ENCODE data around the gene TRAPPC8.
"Not testable (repeated sequence)": the region's sequence is repeated elsewhere in the genome, so short reads cannot be mapped to it uniquely, and the experiment has no call there.

The TRAPPC8 gene

DNA sequence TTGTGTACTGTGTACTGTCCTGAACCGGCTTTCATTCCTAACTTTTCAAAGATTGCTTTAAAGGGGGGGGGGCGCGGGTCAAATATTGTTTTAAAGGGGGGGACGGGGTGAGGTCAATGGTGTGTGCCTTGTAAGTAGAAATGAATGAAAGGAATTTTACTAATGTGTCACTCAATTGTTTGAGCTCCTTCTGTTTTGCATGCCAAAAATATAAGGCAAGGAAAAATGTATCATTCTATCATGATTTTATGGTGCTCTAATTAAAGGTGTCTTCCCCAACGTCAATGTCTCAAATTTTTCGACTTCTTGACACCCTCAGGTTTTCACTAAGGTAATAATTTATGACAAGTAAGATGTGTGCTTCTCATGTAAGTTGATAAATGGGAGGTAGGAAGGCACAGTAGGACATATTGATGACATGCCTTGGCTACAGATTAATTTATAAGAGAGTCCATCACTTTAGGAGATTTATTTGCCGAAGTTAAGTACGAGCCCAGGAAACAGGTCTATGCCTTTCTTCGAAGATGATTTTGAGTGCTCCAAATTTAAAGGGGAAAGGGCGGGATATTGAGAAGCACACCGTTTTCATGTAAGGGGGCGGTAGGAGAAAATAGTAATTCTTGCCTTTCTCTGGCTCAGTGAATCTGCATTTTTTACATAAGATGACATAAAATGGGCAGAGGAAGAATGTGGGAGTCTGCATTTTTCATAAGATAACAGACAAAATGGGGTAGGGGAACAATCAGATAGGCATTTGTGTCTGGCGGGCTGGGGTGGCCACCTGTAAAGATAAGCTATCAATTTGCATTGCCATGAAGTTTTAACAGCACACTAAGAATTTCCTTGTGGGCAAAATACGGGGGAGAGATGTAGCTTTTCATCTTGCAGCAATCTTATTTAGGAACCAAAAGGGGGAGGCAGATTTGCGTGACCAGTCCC lies 1.2 kb upstream of the TRAPPC8 start:
- no peak for DNase-seq

DNA sequence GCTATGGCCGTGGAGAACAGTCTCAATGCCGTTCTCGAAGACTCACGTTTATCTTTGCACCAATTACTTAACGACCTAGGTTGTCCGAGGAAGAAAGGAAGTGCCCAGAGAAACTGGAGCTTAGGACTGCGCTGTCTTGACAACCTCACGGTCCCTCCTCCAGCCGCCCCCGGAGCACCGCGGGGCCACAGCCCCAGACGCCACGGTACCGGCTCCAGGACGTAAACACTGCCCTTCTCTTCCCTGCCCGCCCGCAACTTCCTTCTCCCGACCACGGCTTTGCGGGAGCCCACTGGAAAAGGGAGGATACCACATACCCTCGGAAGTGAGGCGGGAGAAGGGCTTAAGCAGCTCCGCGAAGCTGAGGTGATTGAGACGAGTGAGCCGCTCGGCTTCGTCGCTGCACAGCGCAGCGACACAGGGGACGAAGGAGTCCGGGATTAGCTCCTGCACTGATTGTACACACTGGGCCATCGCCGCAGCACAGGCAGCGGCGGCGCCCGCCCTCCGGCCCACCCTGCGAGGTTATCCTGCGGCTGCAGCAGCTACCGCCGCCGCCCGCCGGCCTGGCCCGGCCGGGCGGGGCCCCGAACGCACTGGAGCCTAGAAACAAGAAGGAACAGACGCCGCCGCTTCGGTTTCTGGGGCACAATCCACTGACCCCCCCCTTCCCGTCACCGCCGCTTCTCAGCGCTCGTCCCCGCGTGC lies 483 bp downstream of the TRAPPC8 start:
- no peak for DNase-seq

DNA sequence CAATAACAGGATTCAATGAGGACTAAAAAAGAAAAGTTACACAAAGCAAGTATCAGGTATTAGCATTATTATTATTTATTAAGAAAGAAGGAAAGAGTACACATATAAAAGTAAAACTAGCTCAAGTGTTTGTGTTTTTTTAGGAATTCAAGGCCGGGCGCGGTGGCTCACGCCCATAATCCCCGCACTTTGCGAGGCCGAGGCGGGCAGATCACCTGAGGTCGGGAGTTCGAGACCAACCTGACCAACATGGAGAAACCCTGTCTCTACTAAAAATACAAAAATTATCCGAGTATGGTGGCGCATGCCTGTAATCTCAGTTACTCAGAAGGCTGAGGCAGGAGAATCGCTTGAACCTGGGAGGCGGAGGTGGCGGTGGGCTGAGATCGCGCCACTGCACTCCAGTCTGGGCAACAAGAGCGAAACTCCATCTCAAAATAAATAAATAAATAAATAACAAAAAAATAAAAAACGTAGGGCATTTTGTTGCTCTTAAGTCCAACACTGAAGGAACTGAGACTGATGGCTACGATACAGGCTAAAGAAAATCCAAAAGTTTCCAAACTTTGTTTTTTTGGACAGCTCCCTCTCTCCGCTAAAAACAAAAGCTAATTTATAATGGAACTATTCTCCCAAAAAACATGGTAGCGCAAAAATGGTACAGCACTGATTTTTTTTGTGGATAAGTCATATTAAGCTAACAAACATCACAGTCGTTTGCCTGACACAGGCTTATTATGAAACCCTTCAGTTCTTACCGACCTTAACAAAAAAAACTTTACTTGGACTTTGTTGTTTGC lies 1.7 kb downstream of the TRAPPC8 start:
- no peak for DNase-seq

GRCh38 chr18:31934773-31935172 lies 8.2 kb downstream of the TRAPPC8 start:
- not testable (repeated sequence) for DNase-seq

DNA sequence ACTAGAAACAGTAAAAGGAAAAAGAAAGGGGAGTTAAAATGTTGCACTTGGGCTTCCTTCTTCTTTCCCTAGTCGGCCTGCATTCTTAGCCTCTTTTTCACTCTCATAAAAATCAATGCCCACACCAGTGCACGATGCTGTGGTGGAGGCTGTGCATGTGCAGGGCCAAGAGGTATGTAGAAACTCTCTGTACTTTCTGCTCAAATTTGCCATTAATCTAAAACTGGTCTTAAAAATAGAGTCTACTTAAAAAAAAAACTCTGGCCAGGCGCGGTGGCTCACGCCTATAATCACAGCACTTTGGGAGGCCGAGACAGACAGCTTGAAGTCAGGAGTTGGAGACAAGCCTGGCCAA lies 11.1 kb downstream of the TRAPPC8 start:
- DNase-seq = no peak

DNA sequence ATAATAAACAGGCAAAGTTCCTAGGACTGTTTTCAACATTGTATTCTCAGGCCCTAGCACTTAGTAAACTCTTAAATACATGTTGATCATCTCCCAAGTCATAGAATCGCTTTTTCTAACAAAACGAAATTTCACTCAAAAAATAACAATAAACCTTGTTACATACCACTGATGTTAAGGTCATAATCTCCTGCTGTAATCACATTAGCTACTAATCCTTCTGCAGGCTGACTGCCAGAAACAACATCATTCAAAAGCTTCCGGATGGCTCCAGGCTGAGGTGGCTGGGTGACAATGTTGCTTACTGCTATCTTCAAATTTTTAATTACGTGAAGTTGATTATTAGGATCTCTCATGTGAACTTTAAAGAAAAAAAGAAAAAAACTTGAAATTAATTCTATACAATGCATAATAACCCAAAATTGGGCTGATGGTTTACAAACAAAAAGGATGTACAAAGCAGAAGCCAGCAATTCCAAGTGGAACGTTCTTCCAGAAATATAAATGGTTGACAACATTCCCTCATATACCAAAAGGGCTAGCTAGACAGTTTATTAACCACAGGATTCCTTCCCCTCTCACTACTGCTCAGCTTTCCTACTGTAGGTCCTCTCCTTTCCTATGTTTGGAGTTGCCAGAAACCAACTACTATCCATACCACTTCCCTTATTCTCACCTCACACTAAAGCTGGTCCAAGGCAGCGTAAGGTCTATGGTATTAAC lies 11.6 kb downstream of the TRAPPC8 start:
- no peak for DNase-seq

DNA sequence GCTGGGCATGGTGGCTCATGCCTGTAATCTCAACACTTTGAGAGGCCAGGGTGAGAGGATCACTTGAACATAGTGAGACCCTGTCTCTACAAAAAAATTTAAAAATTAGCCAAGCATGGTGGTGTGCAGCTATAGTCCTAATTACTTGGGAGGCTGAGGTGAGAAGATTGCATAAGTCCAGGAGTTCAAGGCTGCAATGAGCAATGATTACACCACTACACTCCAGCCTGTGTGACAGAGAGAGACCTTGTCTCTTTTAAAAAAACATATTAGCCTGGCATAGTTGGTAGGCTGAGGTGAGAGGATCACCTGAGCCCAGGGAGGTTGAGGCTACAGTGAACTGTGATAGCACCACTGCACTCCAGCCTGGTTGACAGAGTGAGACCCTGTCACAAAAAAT lies 13.7 kb downstream of the TRAPPC8 start:
- DNase-seq = no peak

DNA sequence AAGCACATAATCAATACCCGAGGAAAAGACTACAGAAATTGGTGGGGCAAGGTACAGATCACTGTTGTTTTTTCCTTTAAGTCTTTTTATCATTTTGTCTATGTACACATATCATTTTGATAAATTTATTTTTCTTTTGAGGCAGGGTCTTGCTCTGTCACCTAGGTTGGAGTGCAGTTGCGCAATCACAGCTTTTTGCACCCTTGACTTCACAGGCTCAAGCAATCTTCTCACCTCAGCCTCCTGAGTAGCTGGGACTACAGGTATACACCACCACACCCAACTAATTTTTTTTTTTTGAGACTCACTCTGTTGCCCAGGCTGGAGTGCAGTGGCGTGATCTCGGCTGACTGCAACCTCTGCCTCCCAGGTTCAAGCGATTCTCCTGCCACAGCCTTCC lies 15.9 kb downstream of the TRAPPC8 start:
- not testable (repeated sequence) for DNase-seq

- no peak for DNase-seq
Measured at GRCh38 chr18:31920277-31920676, 22.7 kb downstream of the TRAPPC8 start.

DNA sequence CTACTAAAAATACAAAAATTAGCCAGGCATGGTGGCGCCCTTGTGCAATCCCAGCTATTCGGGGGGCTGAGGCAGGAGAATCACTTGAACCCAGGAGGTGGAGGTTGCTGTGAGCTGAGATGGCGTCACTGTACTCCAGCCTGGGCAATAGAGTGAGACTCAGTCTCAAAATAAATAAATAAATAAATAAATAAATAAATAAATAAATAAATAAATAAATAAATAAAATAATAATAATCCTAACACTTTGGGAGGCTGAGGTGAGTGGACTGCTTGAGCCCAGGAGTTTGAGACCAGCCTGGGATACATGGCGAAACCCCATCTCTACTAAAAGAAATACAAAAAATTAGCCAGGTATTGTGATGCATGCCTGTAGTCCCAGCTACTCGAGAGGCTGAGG lies 23.6 kb downstream of the TRAPPC8 start:
- not testable (repeated sequence) for DNase-seq

- DNase-seq = no peak
Measured at GRCh38 chr18:31918733-31919132, 24.2 kb downstream of the TRAPPC8 start.

GRCh38 chr18:31901063-31901462 lies 41.9 kb downstream of the TRAPPC8 start:
- no peak for DNase-seq

DNA sequence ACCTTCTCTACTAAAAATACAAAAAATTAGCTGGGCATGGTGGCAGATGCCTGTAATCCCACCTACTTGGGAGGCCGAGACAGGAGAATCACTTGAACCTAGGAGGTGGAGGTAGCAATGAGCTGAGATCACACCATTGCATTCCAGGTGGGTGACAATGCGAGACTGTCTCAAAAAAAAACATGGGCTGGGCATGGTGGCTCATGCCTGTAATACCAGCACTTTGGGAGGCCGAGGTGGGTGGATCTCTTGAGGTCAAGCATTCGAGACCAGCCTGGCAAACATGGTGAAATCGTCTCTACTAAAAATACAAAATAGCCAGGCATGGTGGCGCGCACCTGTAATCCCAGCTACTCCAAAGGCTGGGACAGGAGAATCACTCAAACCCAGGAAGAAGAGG lies 43.2 kb downstream of the TRAPPC8 start:
- not testable (repeated sequence) for DNase-seq

DNA sequence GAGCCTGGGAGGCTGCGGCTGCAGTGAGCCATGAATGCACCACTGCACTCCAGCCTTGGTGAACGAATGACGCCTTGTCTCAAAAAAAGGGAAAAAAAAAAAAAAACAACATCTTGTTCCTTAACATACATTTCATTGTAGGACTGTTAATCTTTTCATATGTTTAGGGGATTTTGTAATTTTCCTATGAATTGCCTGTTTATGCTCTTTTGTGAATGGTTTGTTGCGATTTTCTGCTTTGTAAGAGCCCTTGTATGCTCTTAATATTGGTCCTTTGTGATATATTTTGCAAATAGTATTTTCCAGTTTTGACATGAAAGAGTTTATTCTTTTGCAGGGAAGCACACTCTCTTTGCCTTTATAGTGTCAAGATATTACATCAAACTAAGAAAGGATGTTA lies 50.0 kb downstream of the TRAPPC8 start:
- DNase-seq = no peak

- no peak for DNase-seq
Measured at GRCh38 chr18:31891566-31891965, 51.4 kb downstream of the TRAPPC8 start.

DNA sequence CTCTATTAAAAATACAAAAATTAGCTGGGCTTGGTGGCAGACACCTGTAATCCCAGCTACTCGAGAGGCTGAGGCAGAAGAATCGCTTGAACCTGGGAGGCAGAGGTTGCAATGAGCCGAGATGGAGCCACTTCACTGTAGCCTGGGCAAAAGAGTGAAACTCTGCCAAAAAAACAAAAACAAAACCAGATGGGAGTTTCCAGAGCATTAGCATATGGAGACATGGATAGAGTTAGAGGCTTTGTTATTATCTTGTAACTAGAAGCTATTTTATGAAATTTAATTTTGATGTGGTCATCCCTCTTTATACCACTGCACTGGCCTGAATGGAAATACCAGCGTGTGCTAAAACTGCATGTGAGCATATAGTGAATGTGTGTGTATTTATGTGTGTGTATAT lies 58.9 kb downstream of the TRAPPC8 start:
- DNase-seq = no peak

DNA sequence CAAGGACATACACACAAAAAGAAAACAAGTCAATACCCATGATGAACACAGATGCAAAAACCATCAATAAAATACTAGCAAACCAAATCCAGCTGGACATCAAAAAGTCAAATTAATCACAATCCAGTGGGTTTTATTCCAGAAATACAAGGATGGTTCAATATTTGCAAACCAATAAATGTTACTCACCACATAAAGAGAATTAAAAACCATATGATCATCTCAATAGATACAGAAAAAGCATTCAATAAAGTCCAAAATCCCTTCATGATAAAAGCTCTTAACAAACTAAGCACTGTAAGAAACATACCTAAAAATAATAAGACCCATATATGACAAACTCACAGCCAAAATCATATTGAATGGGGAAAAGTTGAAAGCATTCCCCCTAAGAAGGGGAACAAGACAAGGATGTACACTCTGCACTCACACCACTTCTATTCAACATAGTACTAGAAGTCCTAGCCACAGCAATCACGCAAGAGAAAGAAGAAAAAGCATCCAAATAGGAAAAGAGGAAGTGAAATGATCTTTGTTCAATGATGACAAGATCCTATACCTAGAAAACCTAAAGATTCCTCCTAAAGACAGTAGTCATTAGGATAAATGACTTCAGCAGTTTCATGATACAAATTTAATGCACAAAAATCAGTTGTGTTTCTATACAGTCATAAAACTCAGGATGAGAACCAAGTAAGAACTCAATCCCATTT lies 62.6 kb downstream of the TRAPPC8 start:
- DNase-seq = no peak

DNA sequence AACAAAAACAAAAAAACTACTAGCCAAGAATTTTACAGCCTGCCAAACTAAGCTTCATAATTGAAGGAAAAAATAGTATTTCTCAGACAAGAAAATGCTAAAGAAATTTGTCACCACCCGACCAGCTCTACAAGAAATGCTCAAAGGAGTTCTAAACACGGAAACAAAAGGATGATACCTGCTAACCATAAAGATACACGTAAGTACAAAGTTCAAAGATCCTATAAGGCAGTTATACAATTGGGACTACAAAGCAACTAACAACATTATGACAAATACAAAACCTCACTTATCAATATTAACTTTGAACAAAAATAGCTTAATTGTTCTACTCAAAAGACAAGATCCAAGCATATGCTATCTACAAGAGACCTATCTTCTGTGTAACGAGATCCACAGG lies 64.6 kb downstream of the TRAPPC8 start:
- DNase-seq = no peak

DNA sequence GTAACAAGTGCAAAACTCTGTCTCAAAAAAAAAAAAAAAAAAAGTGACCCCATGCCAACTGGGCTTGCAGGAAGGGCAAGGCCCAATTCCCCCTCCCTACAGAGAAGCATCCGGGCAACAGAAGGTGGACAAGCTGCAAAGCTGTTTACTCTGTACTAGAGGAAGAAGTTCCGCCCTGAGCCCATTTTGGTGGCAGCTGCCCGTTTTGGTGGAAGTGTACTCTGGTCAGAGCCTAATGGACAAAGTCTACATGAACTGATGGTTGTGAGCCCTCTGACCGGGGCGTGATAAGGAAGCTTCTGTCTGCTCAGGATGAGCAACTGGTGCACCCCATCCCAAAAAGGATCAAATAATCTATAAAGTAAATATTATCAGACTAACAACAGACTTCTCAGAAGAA lies 65.0 kb downstream of the TRAPPC8 start:
- no peak for DNase-seq

DNA sequence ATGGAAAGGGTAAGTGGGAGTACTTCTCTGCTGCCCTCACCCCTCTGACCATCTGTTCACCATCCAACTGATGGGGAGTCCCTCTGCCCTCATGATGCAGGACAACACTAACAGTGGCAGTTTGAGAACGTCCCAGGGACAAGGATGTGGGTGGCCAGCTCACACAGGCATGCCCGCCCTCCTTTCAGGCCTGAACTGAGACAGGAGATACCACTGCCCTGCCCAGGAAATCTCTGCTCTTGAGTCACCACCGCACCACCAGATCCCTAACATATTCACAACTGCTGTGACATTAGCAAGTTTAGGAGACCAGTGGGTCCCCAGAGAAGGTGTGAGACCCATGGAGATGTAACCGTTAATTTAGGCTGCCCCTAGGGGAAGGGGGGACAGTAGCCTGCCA lies 66.2 kb downstream of the TRAPPC8 start:
- DNase-seq = no peak

- no peak for DNase-seq
Measured at GRCh38 chr18:31875301-31875700, 67.6 kb downstream of the TRAPPC8 start.

DNA sequence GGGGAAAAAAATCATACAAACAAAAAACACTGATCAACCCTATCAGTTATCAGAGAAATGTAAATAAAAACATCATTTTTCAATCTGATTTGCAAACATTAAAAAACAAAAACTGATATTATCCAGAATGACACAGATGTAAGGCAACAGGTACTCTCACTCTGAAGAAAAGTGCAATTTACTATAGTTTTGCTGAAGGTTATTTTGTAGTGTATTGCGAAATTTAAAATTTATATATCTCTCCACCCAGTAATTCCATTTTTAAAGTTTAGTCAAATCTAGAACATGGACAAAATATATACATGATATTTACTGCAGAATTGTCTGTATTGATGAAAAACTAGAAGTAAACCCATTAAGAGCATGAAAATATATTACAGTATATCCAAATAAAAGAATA lies 79.8 kb downstream of the TRAPPC8 start:
- no peak for DNase-seq
